ENCODE results near the gene EXD1. TPM values are rescaled to one million over a fixed set of nuclear protein-coding genes. Genes with fewer than 3 reads are reported as not detected.

The EXD1 gene
- total and polyA plus RNA-seq, 2 of the 13 experiments (the other 11 are each of a cell fraction or from before 2014, with no cell fraction given) = not detected

DNA sequence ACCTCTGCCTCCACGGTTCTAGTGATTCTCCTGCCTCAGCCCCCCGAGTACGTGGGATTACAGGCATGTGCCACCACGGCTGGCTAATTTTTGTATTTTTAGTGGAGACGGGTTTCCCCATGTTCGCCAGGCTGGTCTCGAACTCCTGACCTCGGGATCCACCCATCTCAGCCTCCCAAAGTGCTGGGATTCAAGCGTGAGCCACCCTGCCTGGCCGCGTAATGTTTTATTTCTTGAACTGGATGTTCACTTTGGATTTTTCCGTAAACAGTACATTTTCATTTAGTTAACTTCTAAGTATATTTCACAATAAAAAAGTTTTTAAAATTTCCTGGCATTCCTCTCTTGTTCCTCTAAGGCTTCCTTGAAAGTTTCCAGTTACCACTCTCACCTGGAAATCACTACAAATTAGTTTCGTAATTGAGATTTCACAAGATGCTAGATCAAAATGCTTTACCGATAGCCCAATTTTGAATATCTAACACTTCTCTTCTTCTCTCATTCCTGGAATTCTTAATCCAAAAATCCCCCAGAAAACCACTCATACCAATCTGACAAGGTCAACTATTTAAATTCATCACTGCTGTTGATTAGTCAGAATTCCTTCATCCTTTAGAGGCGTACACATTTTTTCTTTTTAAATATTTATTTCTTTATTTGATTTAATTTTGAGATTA, 69.8 kb downstream of the EXD1 start:
- no peak for TF ChIP-seq ATF5 (CRISPR knock-in tag; IDR thresholded peaks at IDR 0.05; ENCODE audit: low read depth)
- no peak for TF ChIP-seq KDM5A (IDR thresholded peaks at IDR 0.05; ENCODE audit: borderline replicate concordance, low read length)
- TF ChIP-seq TRIM24 (CRISPR knock-in tag; IDR thresholded peaks at IDR 0.05) = no peak
- TF ChIP-seq ZNF891 (CRISPR knock-in tag; IDR thresholded peaks at IDR 0.05) = no peak
- BruUV-seq (replicated peaks) = no TSS peak
- Histone ChIP-seq H3K9ac (ENCODE audit: insufficient read depth, low read depth, low read length) (no peak overlapping the region), H3K79me2 (ENCODE audit: insufficient read depth, low read length) (no peaks in the 10 kb centered on the region), H3K9me3 (ENCODE audit: low read length) (no peaks in the 10 kb centered on the region), H3K36me3 (replicated peaks in 1 of 2; ENCODE audit: control insufficient read depth in 1 of 2, insufficient read depth in 2 of 2, low read length in 2 of 2) (no peaks in the 10 kb centered on the region), H3K4me2 (ENCODE audit: low read depth, low read length) (no peak overlapping the region), H3K4me3 (replicated peaks in 1 of 3; ENCODE audit: insufficient read depth in 1 of 3, low read depth in 2 of 3, low read length in 3 of 3) (no peak overlapping the region), H3K27ac (ENCODE audit: extremely low read length, insufficient read depth, low read length) (no peak overlapping the region), H3K4me1 (ENCODE audit: insufficient read depth, low read length) (no peaks in the 10 kb centered on the region), H4K20me1 (ENCODE audit: insufficient read depth, low read length) (no peaks in the 10 kb centered on the region), H3K27me3 (ENCODE audit: control insufficient read depth in 1 of 2, insufficient read depth in 2 of 2, low read length in 2 of 2) (no peaks in the 10 kb centered on the region; a peak in 1 of 5 replicates), H2AFZ (ENCODE audit: low read length) (no peak overlapping the region)
- in situ Hi-C loops (cut with HindIII; ENCODE audit: extremely low pct_ligation_motif_present, low pct_unique_long_range_greater_than_20kb) (no loop called here), intact Hi-C loops (cut with micrococcal nuclease; ENCODE audit: unreplicated experiment) (no loop called here)
- ChIA-PET CTCF (ENCODE audit: low intra/inter-chr PET ratio, low total read pairs) (no interaction called here), POLR2A (no interaction called here)
- DNase-seq (ENCODE audit: low spot score) = no peak
- ATAC-seq = no peak
- WGBS (ENCODE audit: low lambda C conversion rate) = 59% methylated on average over 15 of the region's 15 CpGs
- FAIRE-seq = no peak

- CTCF ChIA-PET (ENCODE audit: low intra/inter-chr PET ratio, low total read pairs) = no interaction called here
- DNase-seq (ENCODE audit: low spot score) (no peak), ATAC-seq (peak; percentile 45; the same call in 2 of the 3 replicates), FAIRE-seq (no peak)
- H3K4me3 ChIP-seq (replicated peaks in 1 of 3; ENCODE audit: insufficient read depth in 1 of 3, low read depth in 2 of 3, low read length in 3 of 3) = no peak overlapping the region
- no peaks in the 10 kb centered on the region for H3K27me3 ChIP-seq (ENCODE audit: control insufficient read depth in 1 of 2, insufficient read depth in 2 of 2, low read length in 2 of 2)
- intact Hi-C loops (cut with micrococcal nuclease; ENCODE audit: unreplicated experiment) = no loop called here
- no peak overlapping the region for H2AFZ ChIP-seq (ENCODE audit: low read length)
- 23% methylated on average over 2 of the region's 2 CpGs for WGBS (ENCODE audit: low lambda C conversion rate)
- no peak overlapping the region for H3K27ac ChIP-seq (ENCODE audit: extremely low read length, insufficient read depth, low read length)
- BruUV-seq (replicated peaks) = no TSS peak
- H3K4me2 ChIP-seq (ENCODE audit: low read depth, low read length) = peak overlapping the region; percentile 6; the same call in 1 of the 2 replicates
- H3K4me1 ChIP-seq (ENCODE audit: insufficient read depth, low read length) = peaks cover 23% of the 10 kb centered on the region
- POLR2A ChIA-PET = no interaction called here
- H4K20me1 ChIP-seq (ENCODE audit: insufficient read depth, low read length) = no peaks in the 10 kb centered on the region
- H3K9ac ChIP-seq (ENCODE audit: insufficient read depth, low read depth, low read length) = no peak overlapping the region
- H3K79me2 ChIP-seq (ENCODE audit: insufficient read depth, low read length) = no peaks in the 10 kb centered on the region
- in situ Hi-C loops (cut with HindIII; ENCODE audit: extremely low pct_ligation_motif_present, low pct_unique_long_range_greater_than_20kb) = no loop called here
- no peaks in the 10 kb centered on the region for H3K36me3 ChIP-seq (replicated peaks in 1 of 2; ENCODE audit: control insufficient read depth in 1 of 2, insufficient read depth in 2 of 2, low read length in 2 of 2)
- H3K9me3 ChIP-seq (ENCODE audit: low read length) = no peaks in the 10 kb centered on the region
- TF ChIP-seq ZNF274 (CRISPR knock-in tag; IDR thresholded peaks at IDR 0.05) = no peak
- TF ChIP-seq AGO1 (IDR thresholded peaks at IDR 0.05; ENCODE audit: low read depth, low read length, poor library complexity, severe bottlenecking) = no peak
- no peak for TF ChIP-seq ZNF264 (CRISPR knock-in tag; IDR thresholded peaks at IDR 0.05)
- TF ChIP-seq CBX2 (IDR thresholded peaks at IDR 0.05; ENCODE audit: low read depth, low read length) = no peak
- TF ChIP-seq CBX2 (CRISPR knock-in tag; IDR thresholded peaks at IDR 0.05; ENCODE audit: low read depth) = no peak
- TF ChIP-seq, protein P1, sequence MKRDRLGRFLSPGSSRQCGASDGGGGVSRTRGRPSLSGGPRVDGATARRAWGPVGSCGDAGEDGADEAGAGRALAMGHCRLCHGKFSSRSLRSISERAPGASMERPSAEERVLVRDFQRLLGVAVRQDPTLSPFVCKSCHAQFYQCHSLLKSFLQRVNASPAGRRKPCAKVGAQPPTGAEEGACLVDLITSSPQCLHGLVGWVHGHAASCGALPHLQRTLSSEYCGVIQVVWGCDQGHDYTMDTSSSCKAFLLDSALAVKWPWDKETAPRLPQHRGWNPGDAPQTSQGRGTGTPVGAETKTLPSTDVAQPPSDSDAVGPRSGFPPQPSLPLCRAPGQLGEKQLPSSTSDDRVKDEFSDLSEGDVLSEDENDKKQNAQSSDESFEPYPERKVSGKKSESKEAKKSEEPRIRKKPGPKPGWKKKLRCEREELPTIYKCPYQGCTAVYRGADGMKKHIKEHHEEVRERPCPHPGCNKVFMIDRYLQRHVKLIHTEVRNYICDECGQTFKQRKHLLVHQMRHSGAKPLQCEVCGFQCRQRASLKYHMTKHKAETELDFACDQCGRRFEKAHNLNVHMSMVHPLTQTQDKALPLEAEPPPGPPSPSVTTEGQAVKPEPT (CRISPR knock-in tag; IDR thresholded peaks at IDR 0.05; ENCODE audit: low read depth) = no peak
- TF ChIP-seq PAWR (CRISPR knock-in tag; IDR thresholded peaks at IDR 0.05; ENCODE audit: borderline replicate concordance) = no peak
- TF ChIP-seq ZNF253 (CRISPR knock-in tag; IDR thresholded peaks at IDR 0.05; ENCODE audit: borderline replicate concordance) = no peak
- TF ChIP-seq PPARG (CRISPR knock-in tag; conservative IDR thresholded peaks at IDR 0.05) = no peak
- TF ChIP-seq SALL1 (CRISPR knock-in tag; IDR thresholded peaks at IDR 0.05) = no peak
- TF ChIP-seq CBX1 (IDR thresholded peaks at IDR 0.05; ENCODE audit: low read depth) = no peak
- no peak for TF ChIP-seq ZBTB1 (CRISPR knock-in tag; IDR thresholded peaks at IDR 0.05; ENCODE audit: borderline replicate concordance)
- no peak for TF ChIP-seq ZNF337 (CRISPR knock-in tag; IDR thresholded peaks at IDR 0.05; ENCODE audit: borderline replicate concordance, low read depth)
Measured at GRCh38 chr15:41154412-41154811, 76.1 kb downstream of the EXD1 start.

Measured in HepG2 (cell line).